ENCODE measurements around the gene AP3B1. TPM values are rescaled to one million over a fixed set of nuclear protein-coding genes. Genes with fewer than 3 reads are reported as not detected.

The AP3B1 gene
- total RNA-seq, 4 donors from 2014 or later, result 52.6 to 74.3 (median 58.9) TPM

DNA sequence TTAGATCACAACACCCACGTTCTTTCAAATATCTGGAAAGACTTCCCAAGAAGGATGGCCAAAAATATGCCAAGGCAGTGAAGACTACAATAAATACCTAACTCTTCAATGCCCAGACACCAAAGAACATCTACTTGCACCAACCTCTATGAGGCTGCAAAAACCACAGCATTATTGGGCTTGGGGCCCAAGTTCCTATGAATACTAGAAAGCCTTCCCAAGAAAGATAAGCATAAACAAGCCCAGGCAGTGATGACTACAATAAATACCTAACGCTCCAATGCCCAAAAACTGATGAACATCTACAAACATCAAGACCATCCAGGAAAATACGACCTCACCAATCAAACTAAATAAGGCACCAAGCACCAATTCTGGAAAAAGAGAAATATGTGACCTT is 41.3 kb downstream of the AP3B1 start:
- no peaks in the 10 kb centered on the region for H3K9me3 ChIP-seq
- no peaks in the 10 kb centered on the region for H3K4me1 ChIP-seq
- no peaks in the 10 kb centered on the region for H3K27me3 ChIP-seq
- DNase-seq, result no peak
- no peak overlapping the region for H3K27ac ChIP-seq
- no peak overlapping the region for H3K4me3 ChIP-seq
- TF ChIP-seq POLR2A (IDR thresholded peaks at IDR 0.05), result no peak
- no peak for TF ChIP-seq CTCF (IDR thresholded peaks at IDR 0.05)
- no peaks in the 10 kb centered on the region for H3K36me3 ChIP-seq

GRCh38 chr5:78252715-78253114 is 41.8 kb downstream of the AP3B1 start:
- no peaks in the 10 kb centered on the region for H3K4me1 ChIP-seq

GRCh38 chr5:78251663-78252284 is 42.7 kb downstream of the AP3B1 start:
- no peak for DNase-seq
- H3K27me3 ChIP-seq, result no peaks in the 10 kb centered on the region
- H3K4me1 ChIP-seq, result no peaks in the 10 kb centered on the region
- no peak for TF ChIP-seq POLR2A (IDR thresholded peaks at IDR 0.05)
- no peak for TF ChIP-seq CTCF (IDR thresholded peaks at IDR 0.05)
- H3K9me3 ChIP-seq, result no peaks in the 10 kb centered on the region
- H3K27ac ChIP-seq, result no peak overlapping the region
- H3K36me3 ChIP-seq, result no peaks in the 10 kb centered on the region
- no peak overlapping the region for H3K4me3 ChIP-seq

More at GRCh38 chr5:78252715-78253114, 41.8 kb downstream of the AP3B1 start:
- H3K4me3 ChIP-seq, result no peak overlapping the region
- no peak for DNase-seq
- H3K27ac ChIP-seq, result no peak overlapping the region
- H3K9me3 ChIP-seq, result no peaks in the 10 kb centered on the region
- H3K27me3 ChIP-seq, result no peaks in the 10 kb centered on the region
- no peak for TF ChIP-seq CTCF (IDR thresholded peaks at IDR 0.05)
- TF ChIP-seq POLR2A (IDR thresholded peaks at IDR 0.05), result no peak
- H3K36me3 ChIP-seq, result no peaks in the 10 kb centered on the region

GRCh38 chr5:78245136-78245535 is 49.4 kb downstream of the AP3B1 start:
- Histone ChIP-seq H3K4me3 (no peak overlapping the region), H3K4me1 (no peaks in the 10 kb centered on the region), H3K36me3 (peaks cover 0 to 4% (median 0%) of the 10 kb centered on the region in 3 donors), H3K27ac (no peak overlapping the region), H3K9me3 (no peaks in the 10 kb centered on the region), H3K27me3 (no peaks in the 10 kb centered on the region)
- TF ChIP-seq CTCF (IDR thresholded peaks at IDR 0.05), result no peak
- TF ChIP-seq POLR2A (IDR thresholded peaks at IDR 0.05), result no peak
- DNase-seq, result no peak

DNA sequence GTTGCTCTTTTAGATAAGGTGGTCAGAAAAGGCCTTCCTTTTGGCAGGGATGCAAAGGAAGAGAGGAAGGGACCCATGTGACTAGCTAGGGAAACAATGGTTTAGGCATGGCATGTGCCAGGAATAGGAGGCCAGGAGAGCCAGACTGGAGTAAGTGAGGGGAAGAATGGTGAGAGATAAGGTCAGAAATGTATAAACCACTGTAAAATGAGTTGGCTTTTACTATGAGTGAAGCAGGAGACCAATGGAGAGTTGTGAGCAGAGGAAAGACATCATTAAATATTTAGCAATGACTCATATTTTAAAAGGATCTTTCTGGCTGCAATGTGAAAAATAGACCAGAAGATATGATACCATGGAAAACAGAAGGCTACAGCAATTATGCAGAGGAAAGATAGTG is 50.9 kb downstream of the AP3B1 start:
- no peak for TF ChIP-seq CTCF (IDR thresholded peaks at IDR 0.05)
- no peak for TF ChIP-seq POLR2A (IDR thresholded peaks at IDR 0.05)
- no peak overlapping the region for H3K4me3 ChIP-seq
- no peaks in the 10 kb centered on the region for H3K9me3 ChIP-seq
- H3K4me1 ChIP-seq, result no peaks in the 10 kb centered on the region
- peaks cover 0 to 8% (median 0%) of the 10 kb centered on the region in 3 donors for H3K36me3 ChIP-seq
- no peak overlapping the region for H3K27ac ChIP-seq
- no peak for DNase-seq
- H3K27me3 ChIP-seq, result no peaks in the 10 kb centered on the region

GRCh38 chr5:78243091-78243490 is 51.4 kb downstream of the AP3B1 start:
- Histone ChIP-seq H3K9me3 (no peaks in the 10 kb centered on the region), H3K27me3 (no peaks in the 10 kb centered on the region), H3K27ac (no peak overlapping the region), H3K4me1 (no peaks in the 10 kb centered on the region), H3K4me3 (no peak overlapping the region), H3K36me3 (peaks cover 0 to 8% (median 0%) of the 10 kb centered on the region in 3 donors)
- no peak for DNase-seq
- TF ChIP-seq CTCF (IDR thresholded peaks at IDR 0.05) (no peak), POLR2A (IDR thresholded peaks at IDR 0.05) (no peak)

All from Peyer's patch (tissue), 4 donors.